RPMI8226 (cell line): ENCODE measurements around the gene CHRM1.
A peak's percentile ranks its signal among the peaks of the same experiment; 100 is the strongest.

Source experiments
- DNase-seq: peaks from one replicate; pipeline ENCODE4 v3.0.0-alpha.2; 2015

CHRM1 gene

GRCh38 chr11:62902932-62903331 is 18.2 kb downstream of the CHRM1 start:
- DNase-seq = no peak

GRCh38 chr11:62898027-62898426 is 23.1 kb downstream of the CHRM1 start:
- no peak for DNase-seq

- no peak for DNase-seq
These were observed 23.9 kb downstream of the CHRM1 start for GRCh38 chr11:62897311-62897710.

- DNase-seq = no peak
These were observed 25.1 kb downstream of the CHRM1 start for GRCh38 chr11:62896049-62896448.

- DNase-seq = no peak
These were observed 25.7 kb downstream of the CHRM1 start for GRCh38 chr11:62895501-62895900.

- DNase-seq = no peak
These were observed 28.9 kb downstream of the CHRM1 start for GRCh38 chr11:62892077-62892922.

GRCh38 chr11:62889484-62890437 is 31.4 kb downstream of the CHRM1 start:
- no peak for DNase-seq

GRCh38 chr11:62889126-62889483 is 32.1 kb downstream of the CHRM1 start:
- no peak for DNase-seq

- DNase-seq = no peak
These were observed 32.8 kb downstream of the CHRM1 start for GRCh38 chr11:62888406-62888805.

GRCh38 chr11:62885137-62885750 is 35.9 kb downstream of the CHRM1 start:
- DNase-seq = no peak

GRCh38 chr11:62883673-62884072 is 37.5 kb downstream of the CHRM1 start:
- DNase-seq = no peak

- no peak for DNase-seq
These were observed 38.2 kb downstream of the CHRM1 start for GRCh38 chr11:62882788-62883501.

- DNase-seq = no peak
These were observed 38.8 kb downstream of the CHRM1 start for GRCh38 chr11:62882431-62882749.

- peak; percentile 96 for DNase-seq
These were observed 39.4 kb downstream of the CHRM1 start for GRCh38 chr11:62881579-62882430.

GRCh38 chr11:62880803-62881578 is 40.2 kb downstream of the CHRM1 start, which contains the start of gene SLC3A2:
Gene SLC3A2, plus strand, starts transcription at chr11:62880896. Its CDS starts 128 bp downstream, at chr11:62881024.
- DNase-seq = peak; percentile 95

- DNase-seq = peak; percentile 61
These were observed 40.8 kb downstream of the CHRM1 start for GRCh38 chr11:62880231-62880802.

GRCh38 chr11:62879235-62879978 is 41.8 kb downstream of the CHRM1 start:
- no peak for DNase-seq

- DNase-seq = no peak
These were observed 44.5 kb downstream of the CHRM1 start for GRCh38 chr11:62876712-62877111.

- no peak for DNase-seq
These were observed 45.3 kb downstream of the CHRM1 start for GRCh38 chr11:62875698-62876478.
